Measurements from ENCODE around the gene BARD1. TPM values are rescaled to one million over a fixed set of nuclear protein-coding genes. Genes with fewer than 3 reads are reported as not detected.

The BARD1 gene
- total RNA-seq, 1 experiment from 2014 or later: 11.1 TPM

DNA sequence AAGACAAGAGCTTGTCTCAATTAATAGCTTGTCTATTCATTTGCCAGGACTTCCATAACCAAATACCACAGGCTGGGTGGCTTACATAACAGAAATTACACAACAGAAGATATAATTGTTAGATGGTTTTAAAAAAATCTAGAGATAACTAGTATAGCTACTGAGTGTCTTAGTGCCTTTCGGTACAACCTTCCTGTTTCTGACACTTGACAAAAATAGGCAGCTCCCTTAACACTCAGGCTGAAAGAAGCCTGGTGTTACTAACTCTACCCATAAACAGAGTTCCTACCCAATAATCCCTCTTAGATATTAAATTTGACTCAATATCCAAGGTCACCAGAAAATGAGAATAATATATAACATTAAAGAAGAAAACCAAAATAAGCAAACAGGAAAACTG, 129.7 kb downstream of the BARD1 start:
- DNase-seq (ENCODE audit: unreplicated experiment): no peak
- peaks cover 7% of the 10 kb centered on the region for H3K4me1 Mint-ChIP-seq (ENCODE audit: insufficient read depth, unreplicated experiment)
- no peak overlapping the region for H3K4me3 Mint-ChIP-seq (ENCODE audit: unreplicated experiment)
- no peaks in the 10 kb centered on the region for H3K27me3 Mint-ChIP-seq (ENCODE audit: insufficient read depth, unreplicated experiment)
- H3K9me3 Mint-ChIP-seq (ENCODE audit: unreplicated experiment): no peaks in the 10 kb centered on the region
- no peaks in the 10 kb centered on the region for H3K36me3 Mint-ChIP-seq (ENCODE audit: insufficient read depth, unreplicated experiment)
- ChIA-PET CTCF (interaction anchor here (0.6 kb wide), 1 partner anchor 1426 kb away, joined by 3 read pairs; no protein-coding TSS in a partner anchor), POLR2A (interaction anchor here (0.5 kb wide), 1 partner anchor 129 kb away, joined by 3 read pairs; no protein-coding TSS in a partner anchor)
- intact Hi-C loops (cut with micrococcal nuclease): no loop called here
- no peak overlapping the region for H3K27ac Mint-ChIP-seq (ENCODE audit: low read depth, unreplicated experiment)
- TF ChIP-seq, protein P1, sequence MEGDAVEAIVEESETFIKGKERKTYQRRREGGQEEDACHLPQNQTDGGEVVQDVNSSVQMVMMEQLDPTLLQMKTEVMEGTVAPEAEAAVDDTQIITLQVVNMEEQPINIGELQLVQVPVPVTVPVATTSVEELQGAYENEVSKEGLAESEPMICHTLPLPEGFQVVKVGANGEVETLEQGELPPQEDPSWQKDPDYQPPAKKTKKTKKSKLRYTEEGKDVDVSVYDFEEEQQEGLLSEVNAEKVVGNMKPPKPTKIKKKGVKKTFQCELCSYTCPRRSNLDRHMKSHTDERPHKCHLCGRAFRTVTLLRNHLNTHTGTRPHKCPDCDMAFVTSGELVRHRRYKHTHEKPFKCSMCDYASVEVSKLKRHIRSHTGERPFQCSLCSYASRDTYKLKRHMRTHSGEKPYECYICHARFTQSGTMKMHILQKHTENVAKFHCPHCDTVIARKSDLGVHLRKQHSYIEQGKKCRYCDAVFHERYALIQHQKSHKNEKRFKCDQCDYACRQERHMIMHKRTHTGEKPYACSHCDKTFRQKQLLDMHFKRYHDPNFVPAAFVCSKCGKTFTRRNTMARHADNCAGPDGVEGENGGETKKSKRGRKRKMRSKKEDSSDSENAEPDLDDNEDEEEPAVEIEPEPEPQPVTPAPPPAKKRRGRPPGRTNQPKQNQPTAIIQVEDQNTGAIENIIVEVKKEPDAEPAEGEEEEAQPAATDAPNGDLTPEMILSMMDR (IDR thresholded peaks at IDR 0.05; ENCODE audit: unreplicated experiment): no peak
- no TSS peak for BruUV-seq (replicated peaks)

DNA sequence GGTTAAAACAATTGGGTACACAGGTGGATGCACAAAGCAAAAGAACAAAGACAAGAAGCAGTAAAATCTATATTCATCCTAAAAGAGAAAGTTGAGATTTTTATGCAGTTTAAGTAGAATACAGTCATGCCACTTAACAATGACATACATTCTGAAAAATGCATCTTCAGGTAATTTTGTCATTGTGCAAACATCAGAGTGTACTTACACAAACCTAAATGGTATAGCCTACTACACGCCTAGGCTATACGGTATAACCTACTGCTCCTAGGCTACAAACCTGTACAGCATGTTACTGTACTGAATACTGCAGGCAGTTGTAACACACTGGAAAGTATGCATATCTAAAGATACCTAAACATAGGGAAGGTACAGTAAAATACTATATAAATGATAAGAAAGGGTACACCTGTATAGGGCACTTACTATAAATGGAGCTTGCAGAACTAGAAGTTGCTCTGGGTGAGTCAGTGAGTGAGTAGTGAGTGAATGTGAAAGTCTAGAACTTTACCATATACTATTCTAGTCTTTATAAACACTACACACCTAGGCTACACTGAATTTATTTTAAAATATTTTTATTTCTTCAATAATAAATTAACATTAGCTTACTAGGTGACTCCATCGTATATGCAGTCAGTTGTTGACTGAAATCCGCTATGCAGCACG, 132.9 kb downstream of the BARD1 start:
- DNase-seq (ENCODE audit: unreplicated experiment): no peak
- no TSS peak for BruUV-seq (replicated peaks)
- Mint-ChIP-seq H3K27ac (ENCODE audit: low read depth, unreplicated experiment) (no peak overlapping the region), H3K27me3 (ENCODE audit: insufficient read depth, unreplicated experiment) (no peaks in the 10 kb centered on the region), H3K4me3 (ENCODE audit: unreplicated experiment) (no peak overlapping the region), H3K4me1 (ENCODE audit: insufficient read depth, unreplicated experiment) (no peaks in the 10 kb centered on the region), H3K9me3 (ENCODE audit: unreplicated experiment) (no peaks in the 10 kb centered on the region), H3K36me3 (ENCODE audit: insufficient read depth, unreplicated experiment) (no peaks in the 10 kb centered on the region)
- POLR2A ChIA-PET: interaction anchor here (0.7 kb wide), 1 partner anchor 550 kb away, joined by 3 read pairs; no protein-coding TSS in a partner anchor
- TF ChIP-seq, protein P1 (IDR thresholded peaks at IDR 0.05; ENCODE audit: unreplicated experiment): no peak
- CTCF ChIA-PET: interaction anchor here (0.5 to 0.6 kb wide), 3 partner anchors 35 to 392 kb away, joined by 3 read pairs; no protein-coding TSS in a partner anchor
- intact Hi-C loops (cut with micrococcal nuclease): no loop called here
